Stimulated activated CD4-positive, alpha-beta T cell treated with anti-CD3 and anti-CD28 coated beads, TNF-alpha, amount 100 ng/mL, for 24 hours (primary cell): ENCODE data around the gene KRTAP12-2.
"Not testable (repeated sequence)": the region's sequence is repeated elsewhere in the genome, so short reads cannot be mapped to it uniquely, and the experiment has no call there.

Source experiments
- DNase-seq, 3 experiments: peaks; one replicate each; pipeline ENCODE4 v3.0.0-alpha.2; 2020; ENCODE audit warnings: low read depth in 3 of 3

Gene KRTAP12-2

GRCh38 chr21:44702111-44702972 lies 35.6 kb upstream of the KRTAP12-2 start:
- no peak for DNase-seq

GRCh38 chr21:44701541-44701940 lies 34.8 kb upstream of the KRTAP12-2 start:
- no peak for DNase-seq

GRCh38 chr21:44701023-44701400 lies 34.3 kb upstream of the KRTAP12-2 start:
- no peak for DNase-seq

GRCh38 chr21:44700101-44701022 lies 33.6 kb upstream of the KRTAP12-2 start:
- no peak for DNase-seq

- no peak for DNase-seq
Observed at GRCh38 chr21:44699502-44700001, 32.8 kb upstream of the KRTAP12-2 start.

GRCh38 chr21:44697811-44698734 lies 31.3 kb upstream of the KRTAP12-2 start:
- no peak for DNase-seq

GRCh38 chr21:44697172-44697810 lies 30.6 kb upstream of the KRTAP12-2 start, which contains the start of gene KRTAP10-12:
TSS of gene KRTAP10-12 (plus strand) at chr21:44697172. CDS start at chr21:44697202, 30 bp downstream.
- DNase-seq: not testable (repeated sequence)

GRCh38 chr21:44696572-44696971 lies 29.8 kb upstream of the KRTAP12-2 start:
- no peak for DNase-seq

- no peak for DNase-seq
Observed at GRCh38 chr21:44695641-44696040, 28.9 kb upstream of the KRTAP12-2 start.

- DNase-seq: no peak
Observed at GRCh38 chr21:44695184-44695583, 28.5 kb upstream of the KRTAP12-2 start.

- DNase-seq: no peak
Observed at GRCh38 chr21:44694776-44695175, 28.0 kb upstream of the KRTAP12-2 start.

GRCh38 chr21:44692798-44693512 lies 26.2 kb upstream of the KRTAP12-2 start:
- DNase-seq: no peak

- DNase-seq: no peak
Observed at GRCh38 chr21:44691686-44692085, 25.0 kb upstream of the KRTAP12-2 start.

- DNase-seq: not testable (repeated sequence)
Observed at GRCh38 chr21:44689740-44690139, 23.0 kb upstream of the KRTAP12-2 start.

GRCh38 chr21:44687671-44688070 lies 20.9 kb upstream of the KRTAP12-2 start:
- no peak for DNase-seq

GRCh38 chr21:44686843-44687561 lies 20.3 kb upstream of the KRTAP12-2 start:
- no peak for DNase-seq

- no peak for DNase-seq
Observed at GRCh38 chr21:44686000-44686781, 19.5 kb upstream of the KRTAP12-2 start.

GRCh38 chr21:44685050-44685449 lies 18.3 kb upstream of the KRTAP12-2 start:
- DNase-seq: not testable (repeated sequence)

- no peak for DNase-seq
Observed at GRCh38 chr21:44684483-44684882, 17.8 kb upstream of the KRTAP12-2 start.
